Cerebellar cortex (tissue), 1 donor: ENCODE data around the gene TNIK.

Source experiments
- DNase-seq: peaks from one replicate; pipeline ENCODE4 v3.0.0-alpha.2; 2015; ENCODE audit warnings: low spot score

Gene TNIK

GRCh38 chr3:171044384-171044783 lies 415.8 kb downstream of the TNIK start:
- DNase-seq, result no peak

- DNase-seq, result no peak
Measured at GRCh38 chr3:171039674-171040073, 420.5 kb downstream of the TNIK start.

GRCh38 chr3:171038342-171038741 lies 421.9 kb downstream of the TNIK start:
- DNase-seq, result no peak

- no peak for DNase-seq
Measured at GRCh38 chr3:171028779-171029232, 431.4 kb downstream of the TNIK start.

- DNase-seq, result peak; percentile 7
Measured at GRCh38 chr3:171028025-171028778, 432.0 kb downstream of the TNIK start.

- DNase-seq, result no peak
Measured at GRCh38 chr3:171026597-171027293, 433.5 kb downstream of the TNIK start, which contains the start of gene SLC2A2. SLC2A2 (minus strand) TSS chr3:171026720; CDS start chr3:171026670, 50 bp downstream.

GRCh38 chr3:171023566-171023965 lies 436.6 kb downstream of the TNIK start:
- DNase-seq, result no peak

- no peak for DNase-seq
Measured at GRCh38 chr3:171021377-171021776, 438.8 kb downstream of the TNIK start.

- no peak for DNase-seq
Measured at GRCh38 chr3:171018156-171018935, 441.9 kb downstream of the TNIK start.

- no peak for DNase-seq
Measured at GRCh38 chr3:171013822-171014748, 446.1 kb downstream of the TNIK start.

- DNase-seq, result no peak
Measured at GRCh38 chr3:171011873-171012336, 448.3 kb downstream of the TNIK start.
